ENCODE measurements around the gene ACACB. TPM values are rescaled to one million over a fixed set of nuclear protein-coding genes. Genes with fewer than 3 reads are reported as not detected.

ACACB gene
- total RNA-seq, 1 donor from 2014 or later: 6.3 TPM

- intact Hi-C loops (cut with micrococcal nuclease): loop anchor here (5.0 to 10.0 kb wide), 2 partner anchors 104 to 558 kb away; partner anchors contain the start of genes FAM222A and USP30
- no peak overlapping the region for H3K27ac Mint-ChIP-seq
- no peak for DNase-seq
- H3K9me3 Mint-ChIP-seq: no peaks in the 10 kb centered on the region
- no peak for TF ChIP-seq CTCF (IDR thresholded peaks at IDR 0.05)
- CTCF ChIA-PET: no interaction called here
- H3K36me3 Mint-ChIP-seq (ENCODE audit: low read depth): no peaks in the 10 kb centered on the region
- no peak for ATAC-seq (ENCODE audit: low read depth)
- H3K4me3 Mint-ChIP-seq: no peak overlapping the region
- H3K27me3 Mint-ChIP-seq: peaks cover 4% of the 10 kb centered on the region
- POLR2A ChIA-PET: no interaction called here
- H3K4me1 Mint-ChIP-seq: peaks cover 24% of the 10 kb centered on the region
Observed at GRCh38 chr12:109156586-109156985, 40.2 kb downstream of the ACACB start.

GRCh38 chr12:109157986-109158385 lies 41.6 kb downstream of the ACACB start:
- POLR2A ChIA-PET: no interaction called here
- Mint-ChIP-seq H3K27ac (no peak overlapping the region), H3K27me3 (no peaks in the 10 kb centered on the region), H3K4me3 (no peak overlapping the region), H3K36me3 (ENCODE audit: low read depth) (no peaks in the 10 kb centered on the region), H3K9me3 (no peaks in the 10 kb centered on the region), H3K4me1 (peaks cover 24% of the 10 kb centered on the region)
- no peak for TF ChIP-seq CTCF (IDR thresholded peaks at IDR 0.05)
- CTCF ChIA-PET: no interaction called here
- DNase-seq (no peak), ATAC-seq (ENCODE audit: low read depth) (no peak)
- intact Hi-C loops (cut with micrococcal nuclease): loop anchor here (5.0 to 10.0 kb wide), 2 partner anchors 106 to 557 kb away; partner anchors contain the start of genes FAM222A and USP30

GRCh38 chr12:109160433-109160832 lies 44.0 kb downstream of the ACACB start:
- TF ChIP-seq CTCF (IDR thresholded peaks at IDR 0.05): no peak
- H3K4me1 Mint-ChIP-seq: peaks cover 11% of the 10 kb centered on the region
- no peak overlapping the region for H3K27ac Mint-ChIP-seq
- DNase-seq (no peak), ATAC-seq (ENCODE audit: low read depth) (no peak)
- ChIA-PET POLR2A (no interaction called here), CTCF (no interaction called here)
- no peaks in the 10 kb centered on the region for H3K9me3 Mint-ChIP-seq
- H3K27me3 Mint-ChIP-seq: no peaks in the 10 kb centered on the region
- peaks cover 3% of the 10 kb centered on the region for H3K36me3 Mint-ChIP-seq (ENCODE audit: low read depth)
- intact Hi-C loops (cut with micrococcal nuclease): no loop called here
- no peak overlapping the region for H3K4me3 Mint-ChIP-seq

- H3K4me3 Mint-ChIP-seq: no peak overlapping the region
- ChIA-PET CTCF (no interaction called here), POLR2A (no interaction called here)
- H3K36me3 Mint-ChIP-seq (ENCODE audit: low read depth): peaks cover 3% of the 10 kb centered on the region
- no peaks in the 10 kb centered on the region for H3K27me3 Mint-ChIP-seq
- intact Hi-C loops (cut with micrococcal nuclease): no loop called here
- ATAC-seq (ENCODE audit: low read depth): no peak
- H3K4me1 Mint-ChIP-seq: peaks cover 7% of the 10 kb centered on the region
- DNase-seq: no peak
- no peak for TF ChIP-seq CTCF (IDR thresholded peaks at IDR 0.05)
- no peak overlapping the region for H3K27ac Mint-ChIP-seq
- no peaks in the 10 kb centered on the region for H3K9me3 Mint-ChIP-seq
Observed at GRCh38 chr12:109160873-109161272, 44.5 kb downstream of the ACACB start.

GRCh38 chr12:109162551-109162950 lies 46.2 kb downstream of the ACACB start:
- H3K27ac Mint-ChIP-seq: no peak overlapping the region
- POLR2A ChIA-PET: no interaction called here
- DNase-seq (no peak), ATAC-seq (ENCODE audit: low read depth) (no peak)
- CTCF ChIA-PET: no interaction called here
- no peak for TF ChIP-seq CTCF (IDR thresholded peaks at IDR 0.05)
- no peaks in the 10 kb centered on the region for H3K27me3 Mint-ChIP-seq
- H3K9me3 Mint-ChIP-seq: no peaks in the 10 kb centered on the region
- H3K4me3 Mint-ChIP-seq: no peak overlapping the region
- intact Hi-C loops (cut with micrococcal nuclease): no loop called here
- peaks cover 6% of the 10 kb centered on the region for H3K4me1 Mint-ChIP-seq
- H3K36me3 Mint-ChIP-seq (ENCODE audit: low read depth): peaks cover 7% of the 10 kb centered on the region
